IMR-90 (cell line): ENCODE data around the gene ITIH5. TPM values are rescaled to one million over a fixed set of nuclear protein-coding genes. Genes with fewer than 3 reads are reported as not detected.

ENCODE experiments used
- ATAC-seq: fragments of 200-7000 bp; cut with Tn5 transposase; 2 replicates; pipeline ENCODE4 v1.9.1; 2020; ENCODE audit warnings: low read depth, mild to moderate bottlenecking, moderate library complexity
- BruUV-seq: library from RNA; stranded (reverse); fragments of 400-500 nt; replicated peaks from 2 replicates; lab custom pipeline; 2021; lab: Mats Ljungman, UMichigan
- CTCF ChIA-PET: fragments of 300-600 bp; formaldehyde crosslinking; extraction: SDS; loops from one replicate; lab custom pipeline; 2021; ENCODE audit warnings: antibody characterized with exemption; lab: Yijun Ruan, JAX
- POLR2A ChIA-PET: fragments of 300-600 bp; sonication (Branson Sonifier 250); formaldehyde crosslinking; loops from one replicate; lab custom pipeline; 2022; ENCODE audit warnings: antibody characterized with exemption; ENCODE audit not compliant: unreplicated experiment; lab: Charles Lee
- DNase-seq: peaks from one replicate; pipeline ENCODE4 v3.0.0; 2013
- H2AFZ ChIP-seq: replicated peaks from 2 replicates; pipeline ENCODE3; 2013; ENCODE audit warnings: low read length, mild to moderate bottlenecking; ENCODE audit not compliant: poor library complexity
- H2AK5ac ChIP-seq: 2 replicates; pipeline ENCODE4 v1.6.1; 2013; ENCODE audit warnings: low read depth, low read length, inconsistent platforms
- H2AK9ac ChIP-seq: replicated peaks from 2 replicates; pipeline ENCODE3; 2013; ENCODE audit warnings: mild to moderate bottlenecking, low read depth, low read length, moderate library complexity; ENCODE audit not compliant: poor library complexity
- H2BK120ac ChIP-seq: 2 replicates; pipeline ENCODE4 v1.6.1; 2013; ENCODE audit warnings: low read depth, low read length, inconsistent platforms
- H2BK15ac ChIP-seq: 3 replicates; pipeline ENCODE4 v1.6.1; 2013; ENCODE audit warnings: low read depth, low read length, inconsistent platforms
- H2BK20ac ChIP-seq: 2 replicates; pipeline ENCODE4 v1.6.1; 2013; ENCODE audit warnings: low read depth, mild to moderate bottlenecking, inconsistent platforms, low read length, moderate library complexity
- H2BK5ac ChIP-seq: 2 replicates; pipeline ENCODE4 v1.6.1; 2013; ENCODE audit warnings: mild to moderate bottlenecking, low read depth, low read length, inconsistent platforms; ENCODE audit not compliant: poor library complexity, severe bottlenecking
- H3K14ac ChIP-seq: replicated peaks from 2 replicates; pipeline ENCODE4 v1.6.1; 2013; ENCODE audit warnings: low read depth, low read length, inconsistent platforms
- H3K18ac ChIP-seq: 2 replicates; pipeline ENCODE4 v1.6.1; 2013; ENCODE audit warnings: low read depth, low read length, control low read depth
- H3K23ac ChIP-seq: 2 replicates; pipeline ENCODE4 v1.6.1; 2013; ENCODE audit warnings: low read depth, low read length, inconsistent platforms
- H3K27ac ChIP-seq: 2 replicates; pipeline ENCODE4 v1.5.1; 2013; ENCODE audit warnings: mild to moderate bottlenecking, control low read depth, low read length; ENCODE audit not compliant: insufficient read depth
- H3K27me3 ChIP-seq: 2 replicates; pipeline ENCODE4 v1.6.1; 2013; ENCODE audit warnings: low read length; ENCODE audit not compliant: control insufficient read depth, insufficient read depth
- H3K36me3 ChIP-seq: 2 replicates; pipeline ENCODE4 v1.6.1; 2013; ENCODE audit warnings: low read length, mixed read lengths; ENCODE audit not compliant: control insufficient read depth, insufficient read depth
- H3K4ac ChIP-seq: 2 replicates; pipeline ENCODE4 v1.6.1; 2013; ENCODE audit warnings: low read depth, low read length, inconsistent platforms
- H3K4me1 ChIP-seq: 2 replicates; pipeline ENCODE4 v1.6.1; 2013; ENCODE audit warnings: low read length, mixed read lengths; ENCODE audit not compliant: control insufficient read depth, insufficient read depth
- H3K4me2 ChIP-seq: 2 replicates; pipeline ENCODE4 v1.6.1; 2013; ENCODE audit warnings: low read depth, mild to moderate bottlenecking, control low read depth, low read length, moderate library complexity
- H3K4me3 ChIP-seq: 2 replicates; pipeline ENCODE4 v1.5.1; 2013; ENCODE audit warnings: low read depth, mild to moderate bottlenecking, control low read depth, low read length, moderate library complexity; ENCODE audit not compliant: insufficient read depth
- H3K56ac ChIP-seq: 2 replicates; pipeline ENCODE4 v1.6.1; 2013; ENCODE audit warnings: low read length, inconsistent platforms; ENCODE audit not compliant: insufficient read depth; ENCODE audit errors: extremely low read depth
- H3K79me1 ChIP-seq, 2 experiments: 2 replicates each; pipeline ENCODE4 v1.6.1; 2013; ENCODE audit warnings: low read length in 2 of 2, inconsistent platforms in 1 of 2, low read depth in 1 of 2
- H3K9ac ChIP-seq: 2 replicates; pipeline ENCODE4 v1.6.1; 2013; ENCODE audit warnings: low read depth, low read length, control low read depth
- H3K9me1 ChIP-seq: 2 replicates; pipeline ENCODE4 v1.6.1; 2013; ENCODE audit warnings: low read length, inconsistent platforms; ENCODE audit not compliant: insufficient read depth
- H3K9me3 ChIP-seq: 2 replicates; pipeline ENCODE4 v1.6.1; 2013; ENCODE audit warnings: low read length; ENCODE audit not compliant: control insufficient read depth, insufficient read depth
- H4K20me1 ChIP-seq: 2 replicates; pipeline ENCODE4 v1.6.1; 2013; ENCODE audit warnings: low read length, inconsistent platforms; ENCODE audit not compliant: insufficient read depth
- H4K5ac ChIP-seq: 2 replicates; pipeline ENCODE4 v1.6.1; 2013; ENCODE audit warnings: mild to moderate bottlenecking, low read depth, low read length, control low read depth
- H4K8ac ChIP-seq, 2 experiments: 2 replicates each; pipeline ENCODE4 v1.6.1; 2013; ENCODE audit warnings: low read depth in 2 of 2, low read length in 2 of 2, control low read depth in 1 of 2, inconsistent platforms in 1 of 2
- H4K91ac ChIP-seq: 2 replicates; pipeline ENCODE4 v1.6.1; 2013; ENCODE audit warnings: low read depth, low read length, inconsistent platforms; ENCODE audit not compliant: insufficient read depth
- BHLHE40 ChIP-seq: fragments of 150-350 bp; IDR thresholded peaks from 2 replicates; pipeline ENCODE4 v1.6.1; 2016; ENCODE audit warnings: mild to moderate bottlenecking, low read depth, low read length
- CEBPB ChIP-seq: IDR thresholded peaks from 2 replicates; pipeline ENCODE4 v1.6.1; 2012; ENCODE audit warnings: low read depth, low read length, improper control_type of control experiment
- CHD1 ChIP-seq: IDR thresholded peaks from 2 replicates; pipeline ENCODE4 v1.6.1; 2012; ENCODE audit warnings: low read depth, low read length, improper control_type of control experiment
- CTCF ChIP-seq: conservative IDR thresholded peaks from 2 replicates; pipeline ENCODE4 v1.5.1; 2012; ENCODE audit warnings: mild to moderate bottlenecking, low read depth, low read length, improper control_type of control experiment
- ELK1 ChIP-seq: fragments of 150-350 bp; IDR thresholded peaks from 2 replicates; pipeline ENCODE4 v1.6.1; 2016; ENCODE audit warnings: low read depth, mild to moderate bottlenecking, low read length, moderate library complexity, borderline replicate concordance
- FOS ChIP-seq: fragments of 150-350 bp; IDR thresholded peaks from 2 replicates; pipeline ENCODE4 v1.6.1; 2016; ENCODE audit warnings: low read depth, low read length
- MAFK ChIP-seq: IDR thresholded peaks from 2 replicates; pipeline ENCODE4 v1.6.1; 2012; ENCODE audit warnings: low read depth, low read length, improper control_type of control experiment
- MAZ ChIP-seq: IDR thresholded peaks from 2 replicates; pipeline ENCODE4 v1.6.1; 2012; ENCODE audit warnings: low read depth, mild to moderate bottlenecking, low read length, improper control_type of control experiment, moderate library complexity, borderline replicate concordance
- MXI1 ChIP-seq: IDR thresholded peaks from 2 replicates; pipeline ENCODE4 v1.6.1; 2012; ENCODE audit warnings: low read depth, mild to moderate bottlenecking, low read length, moderate library complexity, borderline replicate concordance
- NFE2L2 ChIP-seq: fragments of 150-350 bp; IDR thresholded peaks from 2 replicates; pipeline ENCODE4 v1.6.1; 2016; ENCODE audit warnings: low read depth, mild to moderate bottlenecking, low read length
- POLR2A ChIP-seq: IDR thresholded peaks from 2 replicates; pipeline ENCODE4 v1.6.1; 2012; ENCODE audit warnings: mild to moderate bottlenecking, low read depth, low read length
- RAD21 ChIP-seq: IDR thresholded peaks from 2 replicates; pipeline ENCODE4 v1.6.1; 2012; ENCODE audit warnings: low read length, improper control_type of control experiment
- RCOR1 ChIP-seq: IDR thresholded peaks from 2 replicates; pipeline ENCODE4 v1.6.1; 2012; ENCODE audit warnings: mild to moderate bottlenecking, low read length, improper control_type of control experiment; ENCODE audit not compliant: insufficient replicate concordance
- RFX5 ChIP-seq: IDR thresholded peaks from 2 replicates; pipeline ENCODE4 v1.8.0; 2012; ENCODE audit warnings: low read depth, mild to moderate bottlenecking, low read length, moderate library complexity
- SMC3 ChIP-seq: fragments of 150-350 bp; IDR thresholded peaks from 2 replicates; pipeline ENCODE4 v1.6.1; 2016; ENCODE audit warnings: low read depth, mild to moderate bottlenecking, antibody characterized with exemption, low read length, moderate library complexity
- WGBS, 2 experiments: methylation state at CpG; one replicate each; pipeline versions ENCODE4 v1.1.5 to v1.1.7; 2013; ENCODE audit warnings: missing lambda C conversion rate in 2 of 2; ENCODE audit not compliant: insufficient read length in 1 of 2; ENCODE audit errors: extremely low coverage in 2 of 2; 5-methylcytosine and 5-hydroxymethylcytosine counted together
- dilution Hi-C: fragments of 300-500 bp; cut with HindIII; formaldehyde crosslinking; loops from one replicate; pipeline ENCODE4 v1.14.3; 2018; ENCODE audit warnings: low sequenced_read_pairs; ENCODE audit not compliant: unreplicated experiment
- in situ Hi-C: fragments of 300-500 bp; cut with MboI; formaldehyde crosslinking; loops from 3 replicates; pipeline ENCODE4 v1.14.3; 2019; ENCODE audit warnings: low sequenced_read_pairs, inconsistent platforms, mixed read lengths
- intact Hi-C: fragments of 100-400 bp; cut with micrococcal nuclease; formaldehyde crosslinking; loops from 2 replicates; pipeline ENCODE4 v1.10.0; 2022
- polyA plus RNA-seq, 3 experiments: library from polyadenylated mRNA; depleted of rRNA; stranded (reverse); fragments of >200 nt; gene quantifications; 2 replicates each; pipeline ENCODE4 v1.2.3, GENCODE V29; 2012; ENCODE audit warnings: low replicate concordance in 1 of 3
- total RNA-seq: library from RNA; depleted of rRNA; stranded (reverse); fragments of >200 nt; gene quantifications from 2 replicates; pipeline ENCODE4 v1.2.3, GENCODE V29; 2012
- TF ChIP-seq, protein P1 (sequence below): fragments of 150-350 bp; IDR thresholded peaks from 2 replicates; pipeline ENCODE4 v1.6.1; 2017; ENCODE audit warnings: mild to moderate bottlenecking, antibody characterized with exemption, low read length, low read depth

Gene ITIH5
- total and polyA plus RNA-seq, 2 of the 4 experiments (the other 2 are of a cell fraction): under 0.01 to 0.07 TPM

GRCh38 chr10:7576340-7576739 is 90.4 kb downstream of the ITIH5 start:
- Histone ChIP-seq H3K23ac (no peak overlapping the region), H3K9me1 (no peaks in the 10 kb centered on the region), H3K9me3 (peaks cover 2% of the 10 kb centered on the region; the same call in 1 of the 2 replicates), H4K8ac (no peak overlapping the region), H3K4me3 (no peak overlapping the region), H3K4me2 (no peak overlapping the region), H2AK5ac (no peak overlapping the region), H3K14ac (no peak overlapping the region), H3K27ac (no peak overlapping the region), H3K4me1 (no peaks in the 10 kb centered on the region; the same call in 1 of the 2 replicates), H2BK120ac (no peak overlapping the region), H3K18ac (no peak overlapping the region), H2AK9ac (no peak overlapping the region), H2BK15ac (no peak overlapping the region), H4K5ac (no peak overlapping the region), H3K79me1 (no peaks in the 10 kb centered on the region), H3K36me3 (no peaks in the 10 kb centered on the region), H3K56ac (no peak overlapping the region), H3K27me3 (no peaks in the 10 kb centered on the region), H2BK5ac (no peak overlapping the region), H4K91ac (no peak overlapping the region), H3K9ac (no peak overlapping the region), H4K20me1 (no peaks in the 10 kb centered on the region), H2BK20ac (no peak overlapping the region), H3K4ac (no peak overlapping the region), H2AFZ (no peak overlapping the region)
- BruUV-seq: no TSS peak
- in situ Hi-C loops (no loop called here), dilution Hi-C loops (no loop called here), intact Hi-C loops (no loop called here)
- DNase-seq: no peak
- TF ChIP-seq BHLHE40 (no peak), MXI1 (no peak), NFE2L2 (no peak), RAD21 (no peak), CEBPB (no peak), POLR2A (no peak), MAZ (no peak), CTCF (no peak), FOS (no peak), RFX5 (no peak), RCOR1 (no peak), CHD1 (no peak), MAFK (no peak), SMC3 (no peak), ELK1 (no peak)
- TF ChIP-seq, protein P1, sequence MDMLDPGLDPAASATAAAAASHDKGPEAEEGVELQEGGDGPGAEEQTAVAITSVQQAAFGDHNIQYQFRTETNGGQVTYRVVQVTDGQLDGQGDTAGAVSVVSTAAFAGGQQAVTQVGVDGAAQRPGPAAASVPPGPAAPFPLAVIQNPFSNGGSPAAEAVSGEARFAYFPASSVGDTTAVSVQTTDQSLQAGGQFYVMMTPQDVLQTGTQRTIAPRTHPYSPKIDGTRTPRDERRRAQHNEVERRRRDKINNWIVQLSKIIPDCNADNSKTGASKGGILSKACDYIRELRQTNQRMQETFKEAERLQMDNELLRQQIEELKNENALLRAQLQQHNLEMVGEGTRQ: no peak
- ChIA-PET POLR2A (no interaction called here), CTCF (interaction anchor here (0.7 kb wide), 1 partner anchor 13 kb away, joined by 3 read pairs; no protein-coding TSS in a partner anchor)
- no peak for ATAC-seq
- 90% methylated on average over 8 of the region's 21 CpGs; no CpG with 5 or more reads in 1 of the 2 experiments for WGBS, 2 experiments
